GM19035 (cell line): Measurements from ENCODE around the gene SHANK1.

ENCODE experiments used
- ATAC-seq: cut with Tn5 transposase; IDR thresholded peaks from one replicate; pipeline ENCODE4 v1.9.1; 2021; ENCODE audit not compliant: unreplicated experiment

SHANK1 gene

GRCh38 chr19:50693064-50693975 lies 26.3 kb downstream of the SHANK1 start:
- no peak for ATAC-seq

- no peak for ATAC-seq
Observed at GRCh38 chr19:50690439-50690838, 29.2 kb downstream of the SHANK1 start.

- ATAC-seq, result no peak
Observed at GRCh38 chr19:50688766-50689165, 30.8 kb downstream of the SHANK1 start.

GRCh38 chr19:50686310-50687032 lies 33.1 kb downstream of the SHANK1 start:
- ATAC-seq, result no peak

- no peak for ATAC-seq
Observed at GRCh38 chr19:50679177-50680125, 40.2 kb downstream of the SHANK1 start.

GRCh38 chr19:50678323-50678722 lies 41.3 kb downstream of the SHANK1 start:
- no peak for ATAC-seq

GRCh38 chr19:50677636-50678035 lies 42.0 kb downstream of the SHANK1 start:
- no peak for ATAC-seq

GRCh38 chr19:50676625-50677197 lies 42.9 kb downstream of the SHANK1 start:
- no peak for ATAC-seq

- ATAC-seq, result no peak
Observed at GRCh38 chr19:50673118-50673517, 46.5 kb downstream of the SHANK1 start.

- ATAC-seq, result no peak
Observed at GRCh38 chr19:50670102-50670380, 49.6 kb downstream of the SHANK1 start.

- no peak for ATAC-seq
Observed at GRCh38 chr19:50669302-50670101, 50.1 kb downstream of the SHANK1 start.

GRCh38 chr19:50668879-50669278 lies 50.7 kb downstream of the SHANK1 start:
- ATAC-seq, result no peak

GRCh38 chr19:50668416-50668815 lies 51.2 kb downstream of the SHANK1 start:
- ATAC-seq, result no peak

- no peak for ATAC-seq
Observed at GRCh38 chr19:50667759-50668231, 51.8 kb downstream of the SHANK1 start.

GRCh38 chr19:50667177-50667758 lies 52.3 kb downstream of the SHANK1 start:
- ATAC-seq, result no peak

- no peak for ATAC-seq
Observed at GRCh38 chr19:50666346-50667176, 53.0 kb downstream of the SHANK1 start.

GRCh38 chr19:50664204-50664603 lies 55.4 kb downstream of the SHANK1 start:
- no peak for ATAC-seq

GRCh38 chr19:50663482-50663790 lies 56.2 kb downstream of the SHANK1 start:
- ATAC-seq, result no peak
